K562 (cell line): Measurements from ENCODE around the gene EZH1. TPM values are rescaled to one million over a fixed set of nuclear protein-coding genes. Genes with fewer than 3 reads are reported as not detected.

Experiments used
- ARHGAP35 ChIP-seq: fragments of 450-650 bp; IDR thresholded peaks from 2 replicates; pipeline ENCODE4 v1.6.1; 2018; ENCODE audit not compliant: partially characterized antibody
- ARID1B ChIP-seq: fragments of 450-650 bp; IDR thresholded peaks from 2 replicates; pipeline ENCODE4 v1.6.1; 2016; ENCODE audit warnings: antibody characterized with exemption, mild to moderate bottlenecking, inconsistent platforms
- BHLHE40 ChIP-seq: IDR thresholded peaks from 2 replicates; pipeline ENCODE4 v1.6.1; 2011; ENCODE audit warnings: low read length, improper control_type of control experiment
- CREBBP ChIP-seq: IDR thresholded peaks from one replicate; pipeline ENCODE4 v1.6.1; 2012; ENCODE audit warnings: low read depth, mild to moderate bottlenecking, control low read depth, inconsistent platforms, low read length
- FOS ChIP-seq: IDR thresholded peaks from 3 replicates; pipeline ENCODE4 v1.6.1; 2011; ENCODE audit not compliant: insufficient read length; ENCODE audit errors: extremely low read depth
- HIVEP1 ChIP-seq: fragments of 250-450 bp; sonication (Bioruptor Pico); IDR thresholded peaks from 2 replicates; pipeline ENCODE4 v1.4.0; 2020; ENCODE audit warnings: mild to moderate bottlenecking
- HLTF ChIP-seq: fragments of 450-650 bp; IDR thresholded peaks from 2 replicates; pipeline ENCODE4 v1.6.1; 2016
- HNRNPL ChIP-seq: fragments of 200-400 bp; formaldehyde crosslinking; IDR thresholded peaks from 2 replicates; pipeline ENCODE4 v1.6.1; 2017; ENCODE audit warnings: low read depth, mild to moderate bottlenecking, low read length
- KLF1 ChIP-seq: fragments of 450-650 bp; IDR thresholded peaks from 2 replicates; pipeline ENCODE4 v1.6.1; 2016; ENCODE audit warnings: missing genetic modification characterization, missing compliant biosample characterization
- KLF16 ChIP-seq: IDR thresholded peaks from 2 replicates; pipeline ENCODE4 v1.6.1; 2016; ENCODE audit warnings: antibody characterized with exemption
- MAFF ChIP-seq: IDR thresholded peaks from 2 replicates; pipeline ENCODE4 v1.6.1; 2012; ENCODE audit warnings: low read length, improper control_type of control experiment
- MEIS2 ChIP-seq: fragments of 450-650 bp; IDR thresholded peaks from 2 replicates; pipeline ENCODE4 v1.6.1; 2014; ENCODE audit warnings: mild to moderate bottlenecking; ENCODE audit not compliant: partially characterized antibody
- PHB2 ChIP-seq: fragments of 450-650 bp; IDR thresholded peaks from 2 replicates; pipeline ENCODE4 v1.6.1; 2017; ENCODE audit warnings: low read depth
- POLR3G ChIP-seq: IDR thresholded peaks from 2 replicates; pipeline ENCODE4 v1.6.1; 2011; ENCODE audit not compliant: insufficient read length, insufficient replicate concordance; ENCODE audit errors: extremely low read depth
- PTBP1 ChIP-seq: fragments of 200-400 bp; formaldehyde crosslinking; IDR thresholded peaks from 2 replicates; pipeline ENCODE4 v1.6.1; 2017; ENCODE audit warnings: low read depth, low read length
- RB1 ChIP-seq: fragments of 450-650 bp; IDR thresholded peaks from 2 replicates; pipeline ENCODE4 v1.6.1; 2017; ENCODE audit warnings: low read depth, mild to moderate bottlenecking
- SMARCC2 ChIP-seq: fragments of 450-650 bp; IDR thresholded peaks from 2 replicates; pipeline ENCODE4 v1.6.1; 2017; ENCODE audit warnings: antibody characterized with exemption, moderate library complexity, mild to moderate bottlenecking, low read depth
- TAF9B ChIP-seq: fragments of 450-650 bp; IDR thresholded peaks from 2 replicates; pipeline ENCODE4 v1.6.1; 2018; ENCODE audit warnings: mild to moderate bottlenecking; ENCODE audit not compliant: partially characterized antibody
- TAL1 ChIP-seq: fragments of 450-650 bp; IDR thresholded peaks from 2 replicates; pipeline ENCODE4 v1.6.1; 2016; ENCODE audit warnings: mild to moderate bottlenecking
- XRCC3 ChIP-seq: fragments of 450-650 bp; IDR thresholded peaks from 2 replicates; pipeline ENCODE4 v1.6.1; 2017; ENCODE audit warnings: mild to moderate bottlenecking, moderate library complexity
- ZBTB7A ChIP-seq: IDR thresholded peaks from 2 replicates; pipeline ENCODE4 v1.6.1; 2011; ENCODE audit warnings: low read depth, mild to moderate bottlenecking, low read length, moderate library complexity, borderline replicate concordance; ENCODE audit not compliant: control insufficient read depth
- ZNF24 ChIP-seq: fragments of 450-650 bp; IDR thresholded peaks from 2 replicates; pipeline ENCODE4 v1.6.1; 2016
- ZNF512 ChIP-seq: IDR thresholded peaks from 2 replicates; pipeline ENCODE4 v1.6.1; 2016; ENCODE audit warnings: missing genetic modification characterization, missing compliant biosample characterization
- ZNF668 ChIP-seq: fragments of 250-450 bp; sonication (Bioruptor Pico); IDR thresholded peaks from 2 replicates; pipeline ENCODE4 v1.8.0; 2022; ENCODE audit warnings: mild to moderate bottlenecking, inconsistent platforms
- ZNF699 ChIP-seq: fragments of 250-450 bp; sonication (Bioruptor Pico); IDR thresholded peaks from 2 replicates; pipeline ENCODE4 v1.8.0; 2021; ENCODE audit warnings: mild to moderate bottlenecking, moderate library complexity; ENCODE audit not compliant: insufficient replicate concordance
- polyA plus RNA-seq, 8 experiments: library from polyadenylated mRNA; depleted of rRNA in 4 of 8; stranded (reverse) in 5 of 8; unstranded in 3 of 8; fragments of >200 nt; fragmentation: Nextera tagmentation in 2 of 8; fragmentation: Illumina TruSeq in 1 of 8; extraction: Ambion mirVana in 2 of 8; extraction: Trizol in 1 of 8; gene quantifications; 2 replicates each; pipeline versions ENCODE4 v1.2.1 to v1.2.3, GENCODE V29; 2011 to 2014; ENCODE audit warnings: inconsistent platforms in 1 of 8, missing spikeins in 1 of 8
- total RNA-seq, 7 experiments: library from RNA; depleted of rRNA in 6 of 7; stranded (reverse); fragments of >200 nt in 6 of 7; fragmentation: Illumina TruSeq in 2 of 7; extraction: Trizol in 2 of 7; gene quantifications; 2 replicates each; pipeline versions ENCODE4 v1.2.1 to v1.2.3, GENCODE V29; 2011 to 2021; ENCODE audit warnings: low replicate concordance in 1 of 7
- TF ChIP-seq, protein P1 (sequence below): sonication (generic); formaldehyde crosslinking; IDR thresholded peaks from 2 replicates; pipeline ENCODE4 v1.8.1; 2023; ENCODE audit warnings: mild to moderate bottlenecking, missing genetic modification reagents, moderate library complexity
- TF ChIP-seq, protein P2 (sequence below), 2 experiments: fragments of 200-800 bp in 1 of 2; sonication (Bioruptor generic) in 1 of 2; sonication (generic) in 1 of 2; formaldehyde crosslinking in 1 of 2; IDR thresholded peaks in 1 of 2; conservative IDR thresholded peaks in 1 of 2; 2 replicates each; pipeline versions ENCODE4 v1.5.0 to v1.6.1; 2016 to 2020; ENCODE audit warnings: missing compliant biosample characterization in 1 of 2, missing genetic modification characterization in 1 of 2, missing genetic modification reagents in 1 of 2

EZH1 gene
- total and polyA plus RNA-seq, 9 of the 15 experiments (the other 6 are each of a cell fraction or from before 2014, with no cell fraction given): 8.6 to 40.8 (median 22.9) TPM

- TF ChIP-seq TAL1: peak; percentile 92
- TF ChIP-seq PTBP1: no peak
- no peak for TF ChIP-seq ZNF668 (CRISPR knock-in tag)
- no peak for TF ChIP-seq ZNF24
- no peak for TF ChIP-seq ZNF512
- no peak for TF ChIP-seq MAFF
- TF ChIP-seq, protein P1, sequence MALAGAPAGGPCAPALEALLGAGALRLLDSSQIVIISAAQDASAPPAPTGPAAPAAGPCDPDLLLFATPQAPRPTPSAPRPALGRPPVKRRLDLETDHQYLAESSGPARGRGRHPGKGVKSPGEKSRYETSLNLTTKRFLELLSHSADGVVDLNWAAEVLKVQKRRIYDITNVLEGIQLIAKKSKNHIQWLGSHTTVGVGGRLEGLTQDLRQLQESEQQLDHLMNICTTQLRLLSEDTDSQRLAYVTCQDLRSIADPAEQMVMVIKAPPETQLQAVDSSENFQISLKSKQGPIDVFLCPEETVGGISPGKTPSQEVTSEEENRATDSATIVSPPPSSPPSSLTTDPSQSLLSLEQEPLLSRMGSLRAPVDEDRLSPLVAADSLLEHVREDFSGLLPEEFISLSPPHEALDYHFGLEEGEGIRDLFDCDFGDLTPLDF: no peak
- TF ChIP-seq SMARCC2: peak; percentile 79; the same call in 1 of the 2 replicates
- TF ChIP-seq POLR3G: no peak
- no peak for TF ChIP-seq FOS
- TF ChIP-seq, protein P2, sequence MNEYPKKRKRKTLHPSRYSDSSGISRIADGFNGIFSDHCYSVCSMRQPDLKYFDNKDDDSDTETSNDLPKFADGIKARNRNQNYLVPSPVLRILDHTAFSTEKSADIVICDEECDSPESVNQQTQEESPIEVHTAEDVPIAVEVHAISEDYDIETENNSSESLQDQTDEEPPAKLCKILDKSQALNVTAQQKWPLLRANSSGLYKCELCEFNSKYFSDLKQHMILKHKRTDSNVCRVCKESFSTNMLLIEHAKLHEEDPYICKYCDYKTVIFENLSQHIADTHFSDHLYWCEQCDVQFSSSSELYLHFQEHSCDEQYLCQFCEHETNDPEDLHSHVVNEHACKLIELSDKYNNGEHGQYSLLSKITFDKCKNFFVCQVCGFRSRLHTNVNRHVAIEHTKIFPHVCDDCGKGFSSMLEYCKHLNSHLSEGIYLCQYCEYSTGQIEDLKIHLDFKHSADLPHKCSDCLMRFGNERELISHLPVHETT (CRISPR knock-in tag; conservative IDR thresholded peaks at IDR 0.05 in 1 of 2, IDR thresholded peaks at IDR 0.05 in 1 of 2): no peak
- no peak for TF ChIP-seq HLTF
- 0 out of 2 replicates have a peak, but pooled peaks have one; percentile 59 for TF ChIP-seq HIVEP1
- TF ChIP-seq BHLHE40: no peak; the same call in 1 of the 2 replicates
- TF ChIP-seq ZNF699 (CRISPR knock-in tag): no peak
- TF ChIP-seq ZBTB7A: peak; percentile 61; the same call in 1 of the 2 replicates
- peak; percentile 96 for TF ChIP-seq ARID1B
- peak; percentile 69 for TF ChIP-seq MEIS2
- TF ChIP-seq PHB2: peak; percentile 78
- no peak for TF ChIP-seq ARHGAP35
- peak; percentile 97 for TF ChIP-seq KLF16
- TF ChIP-seq HNRNPL: no peak
- TF ChIP-seq XRCC3: no peak
- TF ChIP-seq RB1: no peak
- TF ChIP-seq TAF9B: no peak
- TF ChIP-seq KLF1 (tag): no peak
- TF ChIP-seq CREBBP: no peak
These were observed 6.0 kb upstream of the EZH1 start (continued) for GRCh38 chr17:42750739-42751344.
